OCI-LY3 (cell line): ENCODE measurements around the gene ABI2.
"Not testable (repeated sequence)": the region's sequence is repeated elsewhere in the genome, so short reads cannot be mapped to it uniquely, and the experiment has no call there.

Source experiments
- H2AFZ ChIP-seq: fragments of 200-600, 300-600 bp; shearing (Covaris generic); 2 replicates; pipeline ENCODE4 v1.6.0; 2014; ENCODE audit warnings: antibody characterized with exemption, low read depth, low read length
- H3K27ac ChIP-seq: fragments of 200-600, 300-600 bp; sonication (generic); 2 replicates; pipeline ENCODE4 v1.5.1; 2014; ENCODE audit warnings: mild to moderate bottlenecking, low read length, moderate library complexity, mixed read lengths
- H3K27me3 ChIP-seq: fragments of 200-600, 300-600 bp; sonication (generic); 2 replicates; pipeline ENCODE4 v1.6.1; 2014; ENCODE audit warnings: low read depth, low read length, mixed read lengths
- H3K36me3 ChIP-seq: fragments of 200-600, 300-600 bp; sonication (generic); replicated peaks from 2 replicates; pipeline ENCODE3; 2014; ENCODE audit warnings: low read depth, low read length, mixed read lengths
- H3K4me1 ChIP-seq: fragments of 300-600, 200-600 bp; sonication (generic); 2 replicates; pipeline ENCODE4 v1.6.1; 2014; ENCODE audit warnings: low read length, mixed read lengths
- H3K4me2 ChIP-seq: fragments of 200-600, 300-600 bp; sonication (generic); 2 replicates; pipeline ENCODE4 v1.6.1; 2014; ENCODE audit warnings: low read length, mixed read lengths
- H3K4me3 ChIP-seq: fragments of 300-600, 200-600 bp; sonication (generic); 2 replicates; pipeline ENCODE4 v1.5.1; 2014; ENCODE audit warnings: antibody characterized with exemption, mild to moderate bottlenecking, low read length, moderate library complexity
- H3K79me2 ChIP-seq: fragments of 300-600, 200-600 bp; shearing (Covaris generic); 2 replicates; pipeline ENCODE4 v1.6.1; 2014; ENCODE audit warnings: mild to moderate bottlenecking, low read length, mixed read lengths
- H3K9ac ChIP-seq: fragments of 300-600, 200-600 bp; shearing (Covaris generic); 2 replicates; pipeline ENCODE4 v1.6.0; 2014; ENCODE audit warnings: mild to moderate bottlenecking, low read length, moderate library complexity
- H3K9me3 ChIP-seq: fragments of 200-600, 300-600 bp; shearing (Covaris generic); 2 replicates; pipeline ENCODE4 v1.6.1; 2014; ENCODE audit warnings: low read length, mixed read lengths; ENCODE audit not compliant: insufficient read depth
- H4K20me1 ChIP-seq: fragments of 200-600, 300-600 bp; sonication (generic); 2 replicates; pipeline ENCODE4 v1.6.1; 2016; ENCODE audit warnings: low read length, mixed read lengths; ENCODE audit not compliant: insufficient read depth
- CTCF ChIP-seq: fragments of 200-600, 300-600 bp; sonication (generic); IDR thresholded peaks from 2 replicates; pipeline ENCODE4 v1.5.1; 2014; ENCODE audit warnings: antibody characterized with exemption, low read length, low read depth
- EZH2phosphoT487 ChIP-seq: fragments of 200-600 bp; shearing (Covaris generic); IDR thresholded peaks from 2 replicates; pipeline ENCODE4 v1.6.1; 2018; ENCODE audit warnings: antibody characterized with exemption, mixed run types, low read depth

ABI2 gene

GRCh38 chr2:203361922-203362321 lies 33.7 kb downstream of the ABI2 start:
- no peaks in the 10 kb centered on the region for H3K27me3 ChIP-seq
- H3K79me2 ChIP-seq: no peaks in the 10 kb centered on the region
- H3K4me2 ChIP-seq: no peak overlapping the region
- H3K9ac ChIP-seq: no peak overlapping the region
- H2AFZ ChIP-seq: no peak overlapping the region
- no peaks in the 10 kb centered on the region for H3K36me3 ChIP-seq
- no peak overlapping the region for H3K27ac ChIP-seq
- no peak for TF ChIP-seq EZH2phosphoT487
- no peak for TF ChIP-seq CTCF
- H3K4me1 ChIP-seq: peaks cover 9% of the 10 kb centered on the region
- no peaks in the 10 kb centered on the region for H3K9me3 ChIP-seq
- no peaks in the 10 kb centered on the region for H4K20me1 ChIP-seq
- H3K4me3 ChIP-seq: no peak overlapping the region

GRCh38 chr2:203366639-203367466 lies 38.7 kb downstream of the ABI2 start:
- Histone ChIP-seq H3K27me3 (no peaks in the 10 kb centered on the region), H3K4me2 (no peak overlapping the region), H3K36me3 (peaks cover 2% of the 10 kb centered on the region), H4K20me1 (no peaks in the 10 kb centered on the region), H2AFZ (no peak overlapping the region), H3K4me3 (no peak overlapping the region), H3K79me2 (no peaks in the 10 kb centered on the region), H3K27ac (no peak overlapping the region), H3K9me3 (no peaks in the 10 kb centered on the region), H3K4me1 (no peaks in the 10 kb centered on the region), H3K9ac (no peak overlapping the region)
- TF ChIP-seq EZH2phosphoT487 (no peak), CTCF (no peak)

GRCh38 chr2:203372706-203373105 lies 44.5 kb downstream of the ABI2 start:
- H2AFZ ChIP-seq: not testable (repeated sequence)

GRCh38 chr2:203376173-203376572 lies 48.0 kb downstream of the ABI2 start:
- no peak for TF ChIP-seq CTCF
- TF ChIP-seq EZH2phosphoT487: no peak
- Histone ChIP-seq H3K27ac (no peak overlapping the region), H3K4me2 (no peak overlapping the region), H3K79me2 (no peaks in the 10 kb centered on the region), H3K4me1 (no peaks in the 10 kb centered on the region), H2AFZ (no peak overlapping the region), H4K20me1 (no peaks in the 10 kb centered on the region), H3K36me3 (no peaks in the 10 kb centered on the region), H3K4me3 (no peak overlapping the region), H3K9ac (no peak overlapping the region), H3K9me3 (no peaks in the 10 kb centered on the region), H3K27me3 (no peaks in the 10 kb centered on the region)

More at GRCh38 chr2:203372706-203373105, 44.5 kb downstream of the ABI2 start:
- not testable (repeated sequence) for H3K4me2 ChIP-seq, H3K36me3 ChIP-seq, H3K4me1 ChIP-seq, H4K20me1 ChIP-seq, H3K4me3 ChIP-seq, H3K79me2 ChIP-seq, H3K27ac ChIP-seq, H3K27me3 ChIP-seq, H3K9ac ChIP-seq, H3K9me3 ChIP-seq
